GM19438 (cell line): ENCODE data around the gene LUM.

Experiments used
- ATAC-seq: cut with Tn5 transposase; IDR thresholded peaks from one replicate; pipeline ENCODE4 v1.9.1; 2021; ENCODE audit warnings: low read depth; ENCODE audit not compliant: unreplicated experiment

Gene LUM

DNA sequence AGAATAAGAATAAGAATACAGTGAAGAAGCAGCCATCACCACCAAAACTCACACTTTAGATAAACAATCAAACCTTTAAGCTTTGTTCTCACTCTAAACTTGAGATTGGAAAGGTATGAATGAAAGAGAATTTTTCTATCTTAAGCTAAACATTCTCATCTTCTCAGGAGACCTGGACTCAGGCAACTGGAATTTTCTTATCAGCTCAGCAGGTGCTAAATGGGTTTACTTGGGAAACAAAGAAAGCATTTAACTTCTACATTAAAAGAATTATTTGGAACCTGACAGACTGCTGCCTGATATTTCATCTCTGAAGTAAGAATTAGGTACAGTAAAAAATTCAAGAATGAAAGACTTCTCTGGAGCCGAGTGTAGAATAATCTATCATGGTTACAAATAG is 32.8 kb downstream of the LUM start:
- no peak for ATAC-seq

DNA sequence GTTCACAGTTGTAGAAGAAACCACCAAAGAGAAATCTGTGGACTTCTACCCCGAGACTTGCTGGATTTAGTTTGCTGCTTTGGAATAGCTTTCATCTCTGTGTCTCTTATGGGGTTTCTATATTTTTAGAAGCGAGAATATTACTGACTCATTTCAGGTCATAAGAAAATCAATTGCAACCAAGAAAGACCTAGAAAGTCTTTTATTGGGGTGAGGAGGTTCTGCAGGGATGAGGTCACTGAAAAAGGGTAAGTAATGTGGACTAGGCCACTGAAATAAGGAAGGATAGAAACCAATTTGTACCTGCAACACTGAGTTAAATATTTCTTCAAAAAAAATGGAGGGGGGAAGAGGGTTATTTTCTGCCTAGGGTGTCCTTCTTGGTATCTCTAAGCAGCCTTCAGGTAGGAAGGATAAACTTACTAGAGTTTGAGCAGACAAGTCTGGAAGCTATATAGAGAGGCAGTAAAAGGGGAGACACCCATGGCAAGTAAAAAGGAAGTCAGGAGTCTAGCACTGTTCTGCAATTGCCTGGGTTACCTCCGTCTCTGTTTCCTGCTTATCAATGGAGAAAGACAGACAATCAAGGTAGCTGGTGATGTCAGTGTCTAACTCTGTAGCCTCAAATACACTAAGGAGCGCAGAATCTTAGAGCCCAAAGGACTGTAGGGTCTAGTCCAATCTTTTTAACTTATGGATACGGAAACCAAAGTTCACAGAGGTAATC is 33.9 kb downstream of the LUM start:
- no peak for ATAC-seq

DNA sequence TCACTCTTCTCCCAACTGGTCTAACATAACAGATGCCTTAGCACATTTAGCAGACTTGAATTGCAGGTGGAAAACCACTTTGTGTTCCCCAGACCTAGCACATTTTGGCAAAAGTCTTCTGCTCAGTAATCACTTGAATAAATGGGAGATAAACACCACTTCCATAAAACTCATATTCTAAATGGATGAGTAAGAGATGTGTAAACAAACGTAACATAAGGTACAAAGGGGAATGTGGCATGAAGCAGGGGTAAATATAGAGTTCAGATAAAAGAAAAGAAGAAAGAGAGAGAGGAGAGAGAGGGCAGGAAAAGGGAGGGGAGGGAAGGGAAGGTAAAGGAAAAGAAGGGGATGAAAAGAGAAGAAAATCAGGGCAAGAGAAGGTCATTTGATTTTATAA is 36.4 kb downstream of the LUM start:
- no peak for ATAC-seq

DNA sequence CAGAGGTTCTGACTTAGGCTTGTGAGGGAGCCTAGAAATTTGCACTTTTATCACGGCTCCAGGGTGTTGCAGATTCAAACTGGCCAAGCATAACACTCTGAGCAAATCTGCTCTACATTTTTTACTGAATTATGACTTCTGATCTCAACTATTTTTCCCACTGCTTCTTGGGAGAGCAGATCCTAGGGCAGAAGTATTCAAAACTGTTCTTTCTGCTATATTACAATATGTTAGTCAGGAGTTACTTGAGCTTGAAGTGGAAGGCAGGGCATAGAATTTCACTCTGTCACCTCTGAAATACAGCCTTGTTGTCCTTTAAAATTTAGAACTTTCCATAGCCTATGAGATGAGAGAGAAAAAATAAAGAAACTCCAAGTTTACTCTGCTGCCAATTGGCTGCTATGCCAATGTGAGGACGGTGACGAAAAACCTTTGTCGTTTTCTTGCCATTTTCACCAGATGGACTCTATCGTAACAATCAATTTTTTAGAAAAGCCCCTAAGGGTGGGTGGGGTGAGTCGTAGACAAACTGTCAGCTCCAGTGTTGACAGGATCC is 37.1 kb downstream of the LUM start:
- ATAC-seq: no peak

- ATAC-seq: no peak
Measured at GRCh38 chr12:91073426-91073825, 37.9 kb downstream of the LUM start.

- ATAC-seq: no peak
Measured at GRCh38 chr12:91072931-91073330, 38.4 kb downstream of the LUM start.

DNA sequence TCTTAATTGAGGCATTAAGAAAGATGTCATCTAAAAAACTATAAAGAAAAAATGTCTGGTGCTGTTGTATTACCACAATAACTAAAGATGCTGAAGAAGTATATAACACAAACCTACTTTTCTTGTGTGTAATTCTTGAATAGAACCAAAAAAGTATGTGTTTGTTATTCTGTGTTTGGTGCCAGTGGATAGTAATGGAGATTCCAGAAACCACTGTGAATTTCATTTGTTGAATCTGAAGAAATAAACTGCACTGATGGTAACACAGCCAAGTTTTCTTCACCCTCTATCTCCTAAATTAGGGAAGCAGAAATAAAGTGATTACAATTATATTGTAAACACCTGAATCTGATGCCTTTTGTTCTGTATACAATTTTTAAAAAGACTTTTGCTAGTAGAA is 40.4 kb downstream of the LUM start:
- ATAC-seq: no peak

- no peak for ATAC-seq
Measured at GRCh38 chr12:91065396-91065795, 45.9 kb downstream of the LUM start.

- no peak for ATAC-seq
Measured at GRCh38 chr12:91064640-91065039, 46.7 kb downstream of the LUM start.

DNA sequence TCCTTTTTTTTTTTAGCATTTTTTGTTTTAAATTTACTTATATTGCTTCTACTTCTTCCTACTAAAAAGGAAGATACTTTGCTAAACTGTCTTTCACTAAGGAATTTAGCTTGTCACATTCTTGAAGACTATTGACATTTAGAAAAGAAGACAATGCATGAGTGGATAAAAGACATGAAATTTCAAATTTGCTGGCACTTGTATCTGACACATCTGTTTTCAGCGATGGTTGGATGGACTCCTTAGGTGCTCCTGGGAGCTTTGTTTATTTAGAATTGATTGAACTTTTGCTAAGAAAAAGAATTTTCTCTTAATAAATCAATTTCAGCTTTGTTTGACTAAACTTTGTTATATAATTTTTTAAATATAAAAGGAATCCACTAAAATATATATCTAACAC is 50.2 kb downstream of the LUM start:
- no peak for ATAC-seq

DNA sequence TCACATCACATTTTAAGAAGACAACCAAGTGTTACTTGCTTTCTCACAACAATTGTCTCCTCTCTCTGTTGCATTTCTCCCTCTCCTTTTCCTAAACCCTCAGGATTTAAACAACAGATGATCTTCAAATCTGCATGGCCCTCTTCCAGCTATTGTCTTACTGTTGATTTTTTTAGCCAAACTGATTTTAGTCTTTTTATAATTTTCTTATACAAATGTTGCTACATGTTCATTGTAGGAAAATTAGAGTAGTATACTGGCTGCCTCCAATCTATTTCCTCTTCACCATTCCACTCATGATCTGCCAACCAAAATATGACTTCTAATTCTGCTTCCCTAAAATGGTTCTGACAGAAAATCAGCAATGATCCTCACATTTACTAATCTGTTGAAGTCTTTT is 52.1 kb downstream of the LUM start:
- no peak for ATAC-seq

GRCh38 chr12:91058786-91059185 is 52.5 kb downstream of the LUM start:
- no peak for ATAC-seq

- ATAC-seq: no peak
Measured at GRCh38 chr12:91057368-91058165, 53.7 kb downstream of the LUM start, which contains the start of gene KERA. Gene KERA (minus strand): TSS chr12:91058024. CDS start chr12:91056281, 1,743 bp downstream.

- no peak for ATAC-seq
Measured at GRCh38 chr12:91056488-91056887, 54.8 kb downstream of the LUM start.

- no peak for ATAC-seq
Measured at GRCh38 chr12:91055976-91056375, 55.3 kb downstream of the LUM start.

DNA sequence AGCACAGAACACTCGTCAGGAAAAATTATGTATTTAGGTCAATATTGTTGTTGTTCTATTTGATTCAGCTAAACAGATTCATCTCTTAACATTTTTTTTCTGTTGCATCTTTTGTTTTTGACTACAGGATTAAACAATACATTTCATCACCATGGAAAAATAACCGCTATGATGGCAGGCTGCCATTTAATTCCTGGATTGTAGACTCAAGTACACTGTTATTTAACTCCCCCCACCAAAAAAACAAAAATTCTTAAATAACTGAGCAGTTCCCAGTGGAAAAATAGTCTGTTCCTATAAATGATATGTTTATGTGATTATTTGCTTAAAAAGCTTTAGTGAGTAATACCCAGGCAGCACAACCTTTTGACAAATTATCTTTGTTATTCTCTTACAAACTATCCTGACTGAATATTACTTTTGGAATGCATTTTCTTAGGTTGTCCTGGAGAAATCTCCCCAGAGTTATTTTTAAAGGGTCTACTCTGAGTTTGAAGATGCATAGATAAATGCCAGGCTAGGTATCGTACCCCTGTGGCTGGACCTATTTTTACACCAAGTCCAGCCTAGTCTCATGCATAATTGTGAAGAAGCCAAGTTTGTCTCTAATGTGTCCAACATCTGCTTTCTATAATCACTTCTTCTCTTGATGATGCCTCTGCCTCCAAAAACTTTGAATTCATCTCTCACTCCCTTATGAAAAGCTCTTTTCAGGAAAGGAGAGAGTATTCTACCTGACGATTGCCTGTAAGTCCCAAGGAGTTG is 57.2 kb downstream of the LUM start:
- ATAC-seq: no peak
